ENCODE measurements around the gene LCLAT1. TPM values are rescaled to one million over a fixed set of nuclear protein-coding genes. Genes with fewer than 3 reads are reported as not detected.
A peak's percentile ranks its signal among the peaks of the same experiment; 100 is the strongest.

Gene LCLAT1
- total RNA-seq, 2 experiments from 2014 or later: 8.3 to 10.2 TPM

DNA sequence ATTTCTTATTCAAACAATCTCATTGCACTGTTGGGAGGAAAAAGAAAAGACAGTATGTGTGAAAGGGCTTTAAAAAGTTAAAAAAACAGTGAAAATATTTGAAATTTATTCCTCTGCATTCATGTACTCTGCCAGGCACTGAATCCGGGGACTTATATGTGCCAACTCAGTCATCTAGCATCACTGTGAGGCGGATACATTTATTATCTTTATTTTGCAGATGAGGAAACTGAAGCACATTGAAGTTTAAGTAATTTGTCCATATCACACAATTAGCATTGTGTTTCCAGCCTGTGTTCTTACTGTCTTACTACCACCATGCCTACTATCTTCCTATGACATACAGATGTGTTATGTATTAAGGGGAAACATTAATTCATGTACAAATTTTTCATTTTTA is 1.8 kb downstream of the LCLAT1 start:
- CTCF ChIA-PET: interaction anchor here (1.0 kb wide), 1 partner anchor 263 kb away, joined by 3 read pairs; no protein-coding TSS in a partner anchor
- Mint-ChIP-seq H3K4me3 (peak overlapping the region; percentile 99), H3K4me1 (ENCODE audit: low read depth) (peaks cover 65% of the 10 kb centered on the region), H3K27me3 (no peaks in the 10 kb centered on the region), H3K9me3 (no peaks in the 10 kb centered on the region), H3K27ac (peak overlapping the region; percentile 99), H3K36me3 (ENCODE audit: low read depth) (peaks cover 23% of the 10 kb centered on the region)
- no peaks in the 10 kb centered on the region for H3K27me3 ChIP-seq (ENCODE audit: control insufficient read depth in 1 of 2, insufficient read depth in 2 of 2, low read length in 2 of 2)
- intact Hi-C loops (cut with DNase I, micrococcal nuclease): loop anchor here (5.0 to 10.0 kb wide), 3 partner anchors 112 to 302 kb away; partner anchors contain the start of gene YPEL5 (in 1 of the 2)
- H3K4me1 ChIP-seq (ENCODE audit: insufficient read depth, low read length): peaks cover 17% of the 10 kb centered on the region
- ATAC-seq (ENCODE audit: poor library complexity) (no peak), DNase-seq (no peak)
- TF ChIP-seq, protein P1, sequence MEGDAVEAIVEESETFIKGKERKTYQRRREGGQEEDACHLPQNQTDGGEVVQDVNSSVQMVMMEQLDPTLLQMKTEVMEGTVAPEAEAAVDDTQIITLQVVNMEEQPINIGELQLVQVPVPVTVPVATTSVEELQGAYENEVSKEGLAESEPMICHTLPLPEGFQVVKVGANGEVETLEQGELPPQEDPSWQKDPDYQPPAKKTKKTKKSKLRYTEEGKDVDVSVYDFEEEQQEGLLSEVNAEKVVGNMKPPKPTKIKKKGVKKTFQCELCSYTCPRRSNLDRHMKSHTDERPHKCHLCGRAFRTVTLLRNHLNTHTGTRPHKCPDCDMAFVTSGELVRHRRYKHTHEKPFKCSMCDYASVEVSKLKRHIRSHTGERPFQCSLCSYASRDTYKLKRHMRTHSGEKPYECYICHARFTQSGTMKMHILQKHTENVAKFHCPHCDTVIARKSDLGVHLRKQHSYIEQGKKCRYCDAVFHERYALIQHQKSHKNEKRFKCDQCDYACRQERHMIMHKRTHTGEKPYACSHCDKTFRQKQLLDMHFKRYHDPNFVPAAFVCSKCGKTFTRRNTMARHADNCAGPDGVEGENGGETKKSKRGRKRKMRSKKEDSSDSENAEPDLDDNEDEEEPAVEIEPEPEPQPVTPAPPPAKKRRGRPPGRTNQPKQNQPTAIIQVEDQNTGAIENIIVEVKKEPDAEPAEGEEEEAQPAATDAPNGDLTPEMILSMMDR (IDR thresholded peaks at IDR 0.05): no peak
- POLR2A ChIA-PET: interaction anchor here (3.2 to 4.1 kb wide), 3 partner anchors 26 to 216 kb away, joined by 29 to 43 read pairs (median 37); partner anchors contain the start of gene LBH
- H3K27ac ChIP-seq (ENCODE audit: low read depth in 1 of 2, low read length in 2 of 2): no peak overlapping the region
- peaks cover 7% of the 10 kb centered on the region for H3K36me3 ChIP-seq (ENCODE audit: insufficient read depth, low read length)
- H3K9me3 ChIP-seq (ENCODE audit: control insufficient read depth in 1 of 2, insufficient read depth in 1 of 2, low read length in 2 of 2): no peaks in the 10 kb centered on the region
- no peak overlapping the region for H3K4me3 ChIP-seq (ENCODE audit: low read length)

DNA sequence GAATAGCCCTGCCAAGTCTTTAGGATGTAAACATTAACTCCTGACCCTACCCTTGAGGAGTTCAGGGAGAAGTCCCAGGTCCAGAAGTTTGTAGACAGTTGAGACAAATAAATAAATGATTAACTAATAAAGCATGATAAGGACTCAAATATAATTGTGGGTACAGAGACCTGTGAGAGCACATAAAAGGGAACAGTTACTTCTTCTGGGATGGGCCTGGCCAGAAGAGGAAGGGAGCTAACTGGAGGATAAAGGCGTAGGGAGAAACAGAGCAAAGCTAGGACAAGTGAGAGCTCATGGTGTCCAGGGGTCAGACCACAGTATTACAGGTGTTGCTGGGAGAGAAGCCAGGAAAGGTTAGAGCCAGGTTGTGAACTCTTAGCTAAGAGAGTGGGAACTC is 3.0 kb downstream of the LCLAT1 start:
- Mint-ChIP-seq H3K4me3 (no peak overlapping the region), H3K27ac (no peak overlapping the region), H3K4me1 (ENCODE audit: low read depth) (peaks cover 65% of the 10 kb centered on the region), H3K27me3 (no peaks in the 10 kb centered on the region), H3K9me3 (no peaks in the 10 kb centered on the region), H3K36me3 (ENCODE audit: low read depth) (peaks cover 23% of the 10 kb centered on the region)
- ATAC-seq (ENCODE audit: poor library complexity) (no peak), DNase-seq (no peak)
- TF ChIP-seq, protein P1 (IDR thresholded peaks at IDR 0.05): no peak
- H3K36me3 ChIP-seq (ENCODE audit: insufficient read depth, low read length): peaks cover 7% of the 10 kb centered on the region
- intact Hi-C loops (cut with DNase I, micrococcal nuclease): loop anchor here in 1 of 2 experiments (10.0 kb wide), 1 partner anchor 45 kb away; no protein-coding TSS in a partner anchor
- H3K27ac ChIP-seq (ENCODE audit: low read depth in 1 of 2, low read length in 2 of 2): no peak overlapping the region
- ChIA-PET POLR2A (interaction anchor here (0.5 to 1.6 kb wide), 3 partner anchors 28 to 188 kb away, joined by 3 read pairs; no protein-coding TSS in a partner anchor), CTCF (interaction anchor here (1.2 kb wide), 1 partner anchor 9 kb away, joined by 6 read pairs; no protein-coding TSS in a partner anchor)
- H3K27me3 ChIP-seq (ENCODE audit: control insufficient read depth in 1 of 2, insufficient read depth in 2 of 2, low read length in 2 of 2): no peaks in the 10 kb centered on the region
- peaks cover 17% of the 10 kb centered on the region for H3K4me1 ChIP-seq (ENCODE audit: insufficient read depth, low read length)
- H3K9me3 ChIP-seq (ENCODE audit: control insufficient read depth in 1 of 2, insufficient read depth in 1 of 2, low read length in 2 of 2): no peaks in the 10 kb centered on the region
- H3K4me3 ChIP-seq (ENCODE audit: low read length): no peak overlapping the region

DNA sequence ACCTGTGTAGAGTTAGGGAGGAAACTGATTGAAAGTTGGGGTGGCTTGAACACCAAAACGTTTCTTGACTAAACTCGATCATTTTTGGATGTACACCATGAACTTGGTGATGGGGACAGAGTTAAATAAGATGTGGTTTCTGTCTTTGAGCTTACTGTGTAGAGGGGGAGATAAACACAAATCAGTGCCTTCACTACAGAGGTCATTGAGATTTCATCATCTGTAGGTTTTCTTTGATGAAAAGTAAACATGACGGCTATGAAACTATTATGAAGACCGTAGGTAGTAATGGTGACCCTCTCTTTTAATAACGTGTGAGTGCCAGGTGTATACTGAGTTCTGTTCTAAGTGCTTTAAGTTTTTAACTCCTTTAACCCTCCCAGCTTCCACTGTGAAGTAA is 6.5 kb downstream of the LCLAT1 start:
- CTCF ChIA-PET: no interaction called here
- Mint-ChIP-seq H3K4me1 (ENCODE audit: low read depth) (peaks cover 65% of the 10 kb centered on the region), H3K4me3 (no peak overlapping the region)

More for the DNA sequence above, 6.5 kb downstream of the LCLAT1 start:
- no peaks in the 10 kb centered on the region for H3K27me3 ChIP-seq (ENCODE audit: control insufficient read depth in 1 of 2, insufficient read depth in 2 of 2, low read length in 2 of 2)
- TF ChIP-seq, protein P1 (IDR thresholded peaks at IDR 0.05): no peak
- H3K27me3 Mint-ChIP-seq: no peaks in the 10 kb centered on the region
- no peaks in the 10 kb centered on the region for H3K9me3 ChIP-seq (ENCODE audit: control insufficient read depth in 1 of 2, insufficient read depth in 1 of 2, low read length in 2 of 2)
- peaks cover 7% of the 10 kb centered on the region for H3K36me3 ChIP-seq (ENCODE audit: insufficient read depth, low read length)
- POLR2A ChIA-PET: no interaction called here
- peaks cover 12% of the 10 kb centered on the region for H3K4me1 ChIP-seq (ENCODE audit: insufficient read depth, low read length)
- DNase-seq (no peak), ATAC-seq (ENCODE audit: poor library complexity) (no peak)
- intact Hi-C loops (cut with DNase I, micrococcal nuclease): loop anchor here in 1 of 2 experiments (10.0 kb wide), 1 partner anchor 49 kb away; no protein-coding TSS in a partner anchor
- H3K27ac Mint-ChIP-seq: no peak overlapping the region
- peaks cover 4% of the 10 kb centered on the region for H3K36me3 Mint-ChIP-seq (ENCODE audit: low read depth)
- H3K9me3 Mint-ChIP-seq: no peaks in the 10 kb centered on the region
- no peak overlapping the region for H3K27ac ChIP-seq (ENCODE audit: low read depth in 1 of 2, low read length in 2 of 2)
- H3K4me3 ChIP-seq (ENCODE audit: low read length): no peak overlapping the region

Measured in CD4-positive, alpha-beta T cell (primary cell).